HG03175 (cell line): ENCODE results near the gene GLCE.
"Not testable (repeated sequence)": the region's sequence is repeated elsewhere in the genome, so short reads cannot be mapped to it uniquely, and the experiment has no call there.

ENCODE experiments used
- ATAC-seq: cut with Tn5 transposase; IDR thresholded peaks from one replicate; pipeline ENCODE4 v1.9.1; 2021; ENCODE audit warnings: mild to moderate bottlenecking, moderate library complexity; ENCODE audit not compliant: unreplicated experiment

The GLCE gene

DNA sequence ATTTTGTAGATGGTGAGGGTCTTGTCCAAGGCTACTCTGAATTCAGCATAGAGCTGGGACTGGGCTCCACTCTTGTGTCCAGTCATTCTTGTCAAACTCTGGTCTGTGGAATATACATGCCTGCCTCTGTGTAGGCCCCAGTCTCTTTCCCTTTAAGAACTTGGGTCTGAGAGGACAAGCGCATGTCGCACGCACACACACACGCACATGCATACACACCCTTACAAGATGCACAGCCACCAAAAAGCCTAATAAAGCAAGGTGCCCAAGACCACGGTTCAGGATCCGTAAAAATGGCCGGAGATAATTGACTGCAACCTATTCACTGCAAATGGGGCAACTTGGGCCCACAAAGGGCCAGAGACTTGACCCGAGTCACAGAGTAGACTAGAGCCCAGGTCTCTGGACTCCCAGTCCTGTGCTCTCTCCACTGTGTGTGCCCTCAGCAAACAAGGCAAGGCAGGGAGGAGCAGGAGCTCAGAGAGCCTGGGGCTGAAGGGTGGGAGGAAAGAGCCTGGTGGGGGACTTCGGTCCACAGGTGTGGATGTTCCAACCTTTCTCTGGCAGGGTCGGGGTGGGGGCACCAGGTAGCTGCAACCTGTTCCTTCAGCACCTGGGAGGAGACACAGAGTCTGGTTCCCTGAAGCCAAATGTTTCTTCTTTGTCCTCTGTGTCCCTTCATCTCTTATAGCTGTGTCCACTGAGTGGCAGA is 137.4 kb downstream of the GLCE start:
- ATAC-seq, result no peak

DNA sequence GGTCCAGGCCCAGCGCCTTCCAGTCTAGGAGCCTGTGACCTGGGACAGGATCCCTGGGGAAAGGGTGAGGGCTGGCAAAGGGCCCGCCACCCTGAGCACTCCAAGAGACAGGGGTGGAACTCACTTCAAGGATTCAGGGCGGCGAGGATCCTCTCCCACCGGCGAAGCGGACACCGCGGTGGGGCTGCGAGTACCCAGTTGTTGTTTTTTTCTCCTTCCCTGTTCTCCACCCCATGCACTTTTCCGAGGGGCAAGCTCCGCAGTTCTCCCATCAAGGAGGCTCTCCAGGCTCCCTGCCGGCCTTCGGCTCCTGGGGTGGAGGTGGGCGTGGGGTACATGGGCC is 137.9 kb downstream of the GLCE start:
- ATAC-seq, result no peak

DNA sequence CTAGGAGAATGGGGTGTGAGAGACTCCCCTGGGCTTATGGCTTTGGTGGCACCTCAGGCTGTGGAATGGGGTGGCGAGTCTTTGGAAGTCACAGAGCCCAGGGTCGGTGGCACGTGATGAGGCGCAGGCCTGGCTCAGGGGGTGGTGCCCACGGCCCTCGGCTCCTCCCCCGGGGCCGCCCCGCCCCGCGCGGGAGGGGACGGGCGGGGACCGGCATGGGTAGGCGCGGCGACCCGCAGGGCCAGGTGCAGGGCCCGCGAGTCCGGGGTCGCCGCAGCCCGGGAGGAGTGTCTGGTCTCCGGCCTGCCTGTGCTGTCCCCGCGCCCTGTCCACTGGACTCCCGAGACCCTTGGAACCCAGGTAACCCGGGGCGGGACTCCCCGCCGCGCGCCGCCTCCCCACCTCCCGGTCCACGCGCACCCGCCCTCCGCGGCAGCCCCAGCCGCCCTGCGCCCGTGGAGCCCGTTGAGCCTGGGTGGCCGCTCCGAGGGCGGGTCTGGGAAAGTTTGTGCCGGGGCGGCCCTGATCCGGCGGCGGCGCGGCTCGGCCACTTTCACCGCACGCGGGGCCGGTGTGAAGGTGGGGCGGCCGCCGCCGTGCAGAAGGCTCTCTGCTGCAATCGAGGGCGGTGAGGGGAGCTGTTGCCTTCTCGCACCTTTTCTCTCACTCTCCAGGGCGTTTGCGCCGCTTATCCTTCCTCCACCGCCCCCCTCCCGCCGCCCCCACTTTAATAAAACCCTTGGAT is 138.4 kb downstream of the GLCE start, which contains the start of gene PAQR5:
Gene PAQR5, plus strand, starts transcription at position 216 of the 745 bp plus-strand sequence. CDS start 61,169 bp downstream, outside the sequence.
- no peak for ATAC-seq

DNA sequence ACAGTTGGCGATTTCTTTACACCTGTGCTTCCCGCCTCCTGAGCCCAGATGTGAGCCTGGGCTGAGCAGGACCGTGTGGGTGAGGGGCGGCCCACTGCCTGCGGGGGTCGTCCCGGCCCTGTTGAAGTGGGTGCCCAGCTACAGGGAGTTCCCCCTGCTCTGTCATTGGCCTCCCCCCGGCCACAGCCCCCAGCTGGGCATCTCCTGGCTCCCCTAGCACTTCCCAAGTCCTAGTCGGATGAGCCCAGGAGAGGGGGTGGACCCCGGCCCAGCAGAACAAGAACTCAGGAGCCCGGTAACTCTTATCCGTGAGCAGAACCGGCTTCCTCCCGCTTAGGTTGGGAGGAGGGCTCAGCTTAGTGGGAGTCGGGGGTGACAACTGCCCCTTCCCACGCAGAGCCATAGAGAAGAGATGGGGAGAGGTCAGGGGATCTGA is 139.0 kb downstream of the GLCE start:
- no peak for ATAC-seq

DNA sequence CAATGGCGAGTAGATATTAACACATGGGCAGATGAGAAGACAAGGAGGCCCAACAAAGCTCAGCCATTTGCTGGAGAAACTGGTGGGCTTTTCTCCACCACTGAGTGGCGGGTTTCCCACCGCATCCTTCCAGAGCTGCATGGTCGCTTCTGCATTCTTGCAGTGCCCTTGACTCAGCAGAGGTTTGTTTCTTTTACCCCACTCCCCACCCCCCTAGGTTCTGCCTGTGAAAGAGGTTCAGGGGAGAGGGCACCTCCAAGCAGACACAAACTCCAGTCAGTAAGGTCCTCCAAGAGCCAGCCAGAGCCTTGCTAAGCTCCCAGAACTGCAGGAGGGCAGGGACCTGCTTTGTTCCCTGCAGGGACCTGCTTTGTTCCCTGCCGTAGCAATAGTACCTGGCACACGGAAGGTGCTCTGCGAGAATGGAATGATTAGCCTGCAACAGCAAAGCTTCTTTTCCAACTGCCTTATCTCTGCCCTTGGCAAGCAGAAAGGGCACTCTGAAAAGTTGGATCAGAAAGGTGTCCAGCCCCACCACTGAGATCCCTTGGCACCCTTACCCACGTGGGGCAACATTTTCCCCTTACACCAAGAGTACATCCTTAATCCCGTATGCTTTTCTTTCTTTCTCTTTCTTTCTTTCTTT is 139.6 kb downstream of the GLCE start:
- ATAC-seq, result no peak

DNA sequence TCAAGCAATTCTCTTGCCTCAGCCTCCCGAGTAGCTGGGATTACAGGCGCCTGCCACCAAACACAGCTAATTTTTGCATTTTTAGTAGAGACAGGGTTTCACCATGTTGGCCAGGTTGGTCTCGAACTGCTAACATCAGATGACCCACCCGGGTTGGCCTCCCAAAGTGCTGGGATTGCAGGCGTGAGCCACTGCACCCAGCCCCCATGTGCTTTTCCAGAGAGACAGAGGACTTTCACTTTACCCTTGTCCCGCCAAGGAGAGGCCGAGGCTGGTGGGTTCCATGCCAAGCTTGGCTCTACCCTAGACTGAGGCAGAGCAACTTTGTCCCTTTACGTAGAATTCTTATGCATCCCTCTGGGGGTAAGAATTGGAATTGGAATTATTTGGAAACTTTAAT is 140.7 kb downstream of the GLCE start:
- not testable (repeated sequence) for ATAC-seq

DNA sequence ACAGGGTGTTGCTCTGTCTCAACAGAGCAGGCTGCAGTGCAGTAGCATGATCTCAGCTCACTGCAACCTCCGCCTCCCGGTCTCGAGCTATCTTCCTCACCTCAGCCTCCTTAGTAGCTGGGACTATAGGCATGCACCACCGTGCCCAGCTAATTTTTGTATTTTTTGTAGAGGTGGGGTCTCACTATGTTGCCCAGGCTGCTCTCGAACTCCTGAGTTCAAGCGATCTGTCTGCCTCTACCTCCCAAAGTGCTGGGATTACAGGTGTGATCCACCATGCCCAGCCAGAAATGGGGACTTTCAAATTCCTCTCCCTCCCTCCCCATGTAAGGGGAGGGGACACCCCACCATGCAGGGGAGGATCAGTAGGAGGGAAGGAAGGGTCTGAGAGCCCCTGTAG is 141.7 kb downstream of the GLCE start:
- ATAC-seq, result not testable (repeated sequence)

DNA sequence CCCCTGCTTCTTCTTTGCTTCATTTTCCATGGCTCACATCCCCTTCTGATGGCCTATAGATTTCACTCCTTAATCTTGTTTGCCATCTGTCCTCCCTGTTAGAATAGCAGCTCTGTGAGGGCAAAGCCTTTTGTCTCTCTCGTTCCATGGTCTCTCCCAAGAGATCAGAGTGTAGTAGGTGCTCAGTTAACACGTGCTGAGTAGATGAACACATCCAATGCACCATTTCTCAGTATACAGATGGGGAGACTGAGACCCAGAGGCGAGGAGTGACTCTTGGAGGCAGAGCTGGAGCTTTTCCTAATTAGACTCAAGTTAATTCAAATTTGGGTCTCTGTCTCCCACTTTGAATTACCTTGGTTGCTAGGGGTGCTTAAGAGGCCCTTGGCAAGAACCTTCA is 142.5 kb downstream of the GLCE start:
- no peak for ATAC-seq

DNA sequence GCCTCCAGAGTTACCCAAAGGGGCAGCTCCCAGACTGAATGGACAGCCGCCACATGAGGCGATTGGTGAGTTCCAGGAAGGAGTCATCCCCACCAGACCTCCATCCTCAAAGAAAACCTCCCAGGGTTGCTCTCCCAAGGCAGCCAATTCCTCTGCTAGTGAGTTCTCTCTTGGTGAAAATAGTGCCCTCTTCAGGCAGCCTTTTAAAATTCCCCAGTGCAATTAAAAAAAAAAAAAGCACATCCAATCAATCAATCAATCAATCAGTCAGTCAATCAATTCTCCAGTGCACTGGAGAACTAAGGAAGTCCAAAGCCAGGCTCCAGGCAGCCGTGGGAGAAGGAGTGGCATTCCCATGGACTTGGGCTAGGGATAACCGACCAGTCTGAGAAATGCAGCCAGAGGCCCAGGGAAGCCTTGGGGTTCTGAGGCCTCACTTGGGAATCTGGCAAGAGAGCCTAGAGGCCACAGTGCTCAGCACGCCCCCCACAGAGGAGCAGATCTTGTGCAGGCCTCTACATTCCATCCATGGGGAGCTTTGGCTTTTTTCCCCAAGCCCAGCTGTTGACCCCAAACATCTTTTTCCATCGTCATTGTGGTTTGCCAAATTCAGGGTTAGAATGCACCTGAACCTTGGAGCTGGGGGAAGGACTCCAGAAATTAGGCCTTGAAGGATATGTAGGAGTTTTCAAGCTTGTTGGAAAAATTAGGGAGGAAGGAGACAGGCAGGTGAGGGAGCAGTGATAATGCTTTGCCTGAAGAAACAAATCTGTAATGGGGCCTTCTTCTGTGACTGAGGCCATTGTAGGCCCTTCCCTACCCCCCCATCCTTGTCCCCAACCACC is 143.1 kb downstream of the GLCE start:
- ATAC-seq, result no peak

DNA sequence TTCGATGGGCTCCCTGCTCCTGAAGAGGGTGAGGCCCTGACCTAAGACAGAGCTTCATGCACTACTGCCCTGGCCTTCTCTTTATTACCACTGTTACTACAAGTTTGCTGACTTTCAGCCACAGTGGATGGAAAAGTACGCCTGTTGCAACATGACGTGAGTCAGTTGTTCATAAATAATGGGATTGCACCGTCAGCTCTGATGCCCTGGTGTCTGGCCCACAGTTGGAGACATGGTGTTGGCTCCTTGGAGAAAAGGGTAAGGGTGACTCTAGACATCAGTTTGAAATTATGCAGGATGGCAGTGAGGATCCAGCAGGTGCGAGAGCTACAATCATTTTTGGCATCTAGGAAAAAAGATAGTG is 143.7 kb downstream of the GLCE start:
- no peak for ATAC-seq

DNA sequence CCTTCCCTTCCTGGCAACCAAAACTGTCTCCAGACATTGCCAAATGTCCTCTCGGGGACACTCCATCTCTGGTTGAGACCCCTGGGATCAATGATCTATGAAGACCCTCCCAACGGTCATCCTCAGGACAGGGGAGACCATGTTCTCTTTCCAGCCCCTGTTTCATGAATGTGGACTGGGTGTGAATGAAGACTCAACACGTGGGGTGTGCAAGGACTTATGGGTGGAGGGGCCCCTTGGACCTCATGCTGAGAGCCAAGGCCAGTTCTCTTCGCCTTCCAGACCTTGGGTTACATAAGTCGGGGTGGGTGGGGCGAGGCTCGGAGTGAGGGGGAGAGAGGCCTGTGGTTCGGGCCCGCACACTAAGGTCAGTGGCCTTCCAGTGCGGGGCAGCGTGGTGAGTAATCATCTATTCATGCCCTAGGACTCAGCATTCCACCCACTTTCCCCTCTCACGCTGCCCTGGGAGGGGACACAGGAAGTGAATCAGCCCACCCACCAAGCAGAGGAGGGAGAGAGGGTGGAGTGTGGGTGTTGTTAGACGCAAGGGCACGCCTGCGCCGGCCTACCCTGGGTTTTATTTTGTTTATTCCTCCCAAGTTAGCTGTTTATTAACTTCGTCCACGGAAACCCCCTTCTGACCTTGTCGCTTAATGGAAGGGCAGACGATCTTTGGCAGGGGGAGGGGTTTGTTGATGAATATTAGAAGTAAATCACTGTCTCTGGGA is 144.9 kb downstream of the GLCE start:
- ATAC-seq, result no peak

DNA sequence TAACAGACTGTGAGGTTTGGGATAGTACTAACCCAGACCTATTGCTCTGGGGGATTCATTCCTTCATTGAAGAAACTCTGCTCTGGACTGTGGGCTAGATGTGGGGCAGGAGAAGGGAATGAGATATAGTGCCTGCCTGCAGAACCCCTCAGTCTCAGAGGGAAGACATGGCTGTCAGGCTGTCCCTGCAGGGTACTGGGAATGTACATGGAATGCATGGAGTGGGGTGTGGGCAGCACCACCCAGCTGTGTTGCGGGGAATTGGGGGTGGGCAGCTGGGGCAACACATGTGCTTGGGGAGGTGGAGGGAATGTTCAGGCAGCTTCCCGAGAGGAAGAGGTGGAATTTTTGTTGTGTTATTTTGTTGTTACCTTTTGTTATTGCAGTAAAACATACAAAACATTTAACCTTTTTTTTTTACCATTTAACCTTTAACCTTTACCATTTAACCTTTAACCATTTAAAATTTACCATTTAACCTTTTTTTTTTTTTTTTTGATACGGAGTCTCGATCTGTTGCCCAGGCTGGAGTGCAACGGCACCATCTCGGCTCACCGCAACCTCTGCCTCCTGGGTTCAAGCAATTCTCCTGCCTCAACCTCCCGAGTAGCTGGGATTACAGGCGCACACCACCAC is 145.6 kb downstream of the GLCE start:
- no peak for ATAC-seq

DNA sequence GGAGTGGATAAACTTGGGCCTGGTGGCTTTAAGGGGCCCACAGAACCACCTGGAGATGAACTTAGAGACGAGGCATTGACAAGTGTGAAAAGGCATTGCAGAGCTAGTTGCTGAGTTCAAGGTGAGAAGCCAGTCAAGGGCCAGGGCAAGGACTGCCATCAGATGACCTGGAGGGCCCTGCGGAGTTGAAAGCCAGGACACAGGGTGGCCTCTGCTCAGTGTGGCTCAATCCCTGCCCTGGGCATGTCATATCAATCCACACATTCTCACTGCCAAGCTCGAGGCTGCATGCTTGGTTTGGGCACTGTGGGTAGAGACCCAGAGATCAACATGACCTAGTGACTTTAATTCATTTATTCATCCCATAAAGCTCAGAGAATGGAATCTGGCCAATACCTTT is 147.5 kb downstream of the GLCE start:
- no peak for ATAC-seq

DNA sequence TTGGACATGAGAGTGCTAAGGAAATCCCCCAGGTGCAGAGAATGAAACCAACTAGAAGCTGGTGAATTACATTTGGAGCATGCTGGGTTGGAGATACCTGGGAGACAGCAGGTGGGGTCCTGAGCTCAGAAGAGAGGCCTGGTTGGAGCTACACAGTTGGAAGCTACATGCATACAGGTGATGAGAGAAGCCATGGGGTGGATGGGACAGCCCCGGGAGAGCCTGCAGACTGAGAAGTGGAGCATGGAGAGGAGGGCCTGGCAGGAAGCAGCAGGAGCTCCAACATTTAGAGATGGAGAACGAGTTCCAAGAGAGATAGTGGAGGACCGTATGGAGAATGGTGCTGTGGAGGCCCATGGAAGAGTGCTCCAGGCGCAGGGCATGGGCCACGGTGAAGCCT is 148.5 kb downstream of the GLCE start:
- ATAC-seq, result no peak

DNA sequence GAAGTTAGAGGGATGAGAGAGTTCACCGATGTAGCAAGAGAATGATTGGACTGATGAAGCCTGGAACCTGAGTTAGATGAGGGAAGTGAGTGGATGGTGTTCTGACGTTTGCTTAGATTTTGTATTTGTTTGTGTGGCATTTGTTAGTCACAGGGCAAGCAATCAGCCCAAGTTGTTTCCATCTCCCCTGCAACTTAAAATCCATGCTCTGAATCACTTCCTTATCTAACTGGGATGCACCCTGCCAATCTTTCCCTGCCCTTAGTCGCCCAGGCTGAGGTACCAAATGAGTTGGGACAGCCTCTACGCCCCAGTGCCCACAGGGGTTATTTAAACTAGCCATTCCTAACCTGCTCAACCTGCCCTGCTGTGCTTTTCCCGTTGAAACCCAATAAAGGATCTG is 150.9 kb downstream of the GLCE start:
- no peak for ATAC-seq

DNA sequence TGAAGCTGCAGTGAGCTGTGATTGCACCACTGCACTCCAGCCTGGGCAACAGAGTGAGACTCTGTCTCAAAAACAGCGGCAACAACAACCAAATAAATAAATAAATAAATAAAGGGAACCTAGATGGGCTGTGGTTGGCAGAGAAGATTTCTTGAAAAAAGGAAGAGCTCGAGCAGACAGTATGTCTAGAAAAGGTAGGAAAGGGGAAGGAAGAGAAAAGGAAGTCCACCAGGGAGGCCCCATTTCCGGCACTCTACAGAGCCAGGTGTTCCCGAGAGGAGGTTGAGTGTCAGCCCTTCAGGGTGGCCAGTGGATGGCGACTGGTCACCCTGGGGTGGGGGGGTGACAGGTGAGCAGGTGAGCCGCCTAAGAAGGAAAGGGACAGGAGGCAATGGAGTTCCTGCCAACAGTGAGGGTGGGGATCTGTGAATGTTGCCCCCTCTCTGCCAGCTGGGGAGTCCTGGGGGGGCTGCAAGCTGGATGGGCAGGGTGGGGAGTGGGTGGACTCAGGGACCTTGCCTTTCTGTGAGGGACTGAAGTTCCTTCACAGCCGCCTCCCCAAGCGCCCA is 153.1 kb downstream of the GLCE start:
- no peak for ATAC-seq

DNA sequence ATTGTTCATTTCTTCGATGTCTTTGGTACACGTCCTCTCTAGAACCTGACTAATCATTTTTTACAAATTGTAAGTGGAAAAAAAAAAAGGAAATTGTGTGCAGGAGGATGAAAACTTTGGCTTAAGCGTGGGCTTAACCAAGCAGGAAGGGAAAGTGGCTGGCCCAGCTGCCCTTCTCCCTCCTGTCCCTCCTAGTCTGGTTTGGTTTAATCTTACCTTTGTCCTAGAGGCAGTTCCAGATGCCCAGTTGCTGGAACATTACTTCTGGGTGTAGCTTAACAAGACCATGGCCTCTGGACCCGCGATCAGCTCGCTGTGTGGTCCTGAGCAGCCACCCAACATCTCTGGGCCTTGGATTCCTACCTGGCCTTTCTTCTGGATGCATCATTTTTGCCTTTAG is 153.7 kb downstream of the GLCE start:
- ATAC-seq, result no peak

DNA sequence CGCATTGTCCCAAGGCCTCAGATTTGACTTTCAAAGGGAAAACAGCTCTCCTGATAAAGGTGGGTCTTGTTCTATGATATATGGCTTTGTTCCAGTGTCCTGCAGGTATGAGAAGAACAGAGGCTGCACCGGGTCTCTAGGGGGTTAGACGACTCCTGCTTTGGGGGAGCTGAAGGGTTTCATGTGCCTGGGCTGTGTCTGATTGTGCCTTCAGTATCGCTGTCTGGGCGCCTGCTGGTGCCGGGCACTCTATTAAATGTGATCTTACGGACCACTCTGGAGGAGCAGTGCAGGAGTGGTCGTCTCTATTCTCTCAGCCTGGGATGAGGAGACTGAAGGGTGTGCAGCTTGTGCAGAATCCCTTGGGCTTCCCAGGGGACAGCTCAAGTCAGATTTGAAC is 154.3 kb downstream of the GLCE start:
- ATAC-seq, result no peak

DNA sequence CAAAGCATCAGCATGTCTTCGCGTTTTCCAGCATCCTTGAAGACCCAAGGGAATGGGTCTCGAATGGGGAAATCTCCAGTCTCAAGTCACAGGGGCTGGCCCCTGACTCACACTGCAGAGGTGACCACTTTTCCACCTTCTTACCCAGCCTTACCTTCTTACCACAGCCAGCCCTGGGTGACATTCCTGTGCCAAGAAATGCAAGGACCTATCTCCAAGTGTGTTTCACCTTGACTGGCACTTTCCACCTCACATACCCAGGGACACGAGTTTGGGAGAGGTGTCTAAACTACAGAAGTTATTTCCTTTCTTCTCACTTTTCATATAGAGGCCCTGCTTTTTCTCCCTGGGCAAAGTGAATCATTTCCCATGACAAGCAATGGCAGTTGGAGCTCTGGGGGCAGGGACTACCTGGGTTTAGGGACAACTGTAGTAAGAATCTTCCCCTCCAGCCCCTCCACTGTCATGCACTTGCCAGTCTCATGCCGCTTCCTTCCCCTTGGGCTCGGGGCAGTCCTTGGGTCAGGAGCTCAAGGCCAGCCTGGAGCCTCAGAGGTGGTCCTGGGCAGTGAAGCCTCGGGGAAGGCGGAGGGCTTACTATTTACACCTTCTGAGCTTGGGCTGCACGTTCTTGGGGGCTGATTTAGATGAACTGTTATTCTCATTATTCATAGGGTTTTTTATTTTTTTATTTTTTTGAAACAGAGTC is 155.1 kb downstream of the GLCE start:
- ATAC-seq, result no peak
